Urinary bladder (tissue), 4 donors: ENCODE measurements around the gene COQ8A. TPM values are rescaled to one million over a fixed set of nuclear protein-coding genes. Genes with fewer than 3 reads are reported as not detected.
A peak's percentile ranks its signal among the peaks of the same experiment; 100 is the strongest.
"Not testable (repeated sequence)": the region's sequence is repeated elsewhere in the genome, so short reads cannot be mapped to it uniquely, and the experiment has no call there.

Experiments
- DNase-seq: peaks from one replicate; pipeline ENCODE4 v3.0.0-alpha.2; 2015; ENCODE audit errors: extremely low spot score
- H3K27ac ChIP-seq: one replicate; pipeline ENCODE4 v1.5.1; 2013; ENCODE audit warnings: low read depth, mild to moderate bottlenecking, moderate library complexity
- H3K36me3 ChIP-seq: one replicate; pipeline ENCODE4 v1.6.1; 2013; ENCODE audit warnings: mild to moderate bottlenecking, moderate library complexity; ENCODE audit not compliant: insufficient read depth
- H3K4me1 ChIP-seq: one replicate; pipeline ENCODE4 v1.6.1; 2013; ENCODE audit warnings: mild to moderate bottlenecking, moderate library complexity; ENCODE audit not compliant: insufficient read depth
- H3K4me3 ChIP-seq: one replicate; pipeline ENCODE4 v1.5.1; 2013; ENCODE audit warnings: low read depth, low read length
- WGBS: extraction: QIAGEN DNeasy Blood & Tissue Kit; methylation state at CpG from one replicate; pipeline ENCODE4 v1.1.7; 2013; 5-methylcytosine and 5-hydroxymethylcytosine counted together
- polyA plus RNA-seq: library from polyadenylated mRNA; stranded (reverse); fragments of 200-250 nt; gene quantifications from one replicate; pipeline ENCODE4 v1.2.3, GENCODE V29; 2013
- total RNA-seq: library from RNA; depleted of rRNA; stranded (reverse); fragments of >200 nt; gene quantifications from one replicate; pipeline ENCODE4 v1.2.3, GENCODE V29; 2014
- donor health status: healthy with polysubstance abuse.
- donor health status: healthy.

The COQ8A gene
- total and polyA plus RNA-seq, 2 donors: 17.8 to 113 TPM

- no peak for DNase-seq
- no peak overlapping the region for H3K27ac ChIP-seq
- H3K4me3 ChIP-seq: no peak overlapping the region
- H3K4me1 ChIP-seq: no peaks in the 10 kb centered on the region
- H3K36me3 ChIP-seq: no peaks in the 10 kb centered on the region
- WGBS: 96% methylated on average over 10 of the region's 10 CpGs
These were observed 31.7 kb upstream of the COQ8A start for GRCh38 chr1:226908419-226908818.

- WGBS: 22% methylated on average over 1 of the region's 1 CpG
- no peak for DNase-seq
- Histone ChIP-seq H3K27ac (no peak overlapping the region), H3K36me3 (no peaks in the 10 kb centered on the region), H3K4me3 (no peak overlapping the region), H3K4me1 (no peaks in the 10 kb centered on the region)
These were observed 31.2 kb upstream of the COQ8A start for GRCh38 chr1:226908913-226909312.

GRCh38 chr1:226912587-226913176 is 27.4 kb upstream of the COQ8A start:
- H3K4me3 ChIP-seq: no peak overlapping the region
- DNase-seq: no peak
- no peaks in the 10 kb centered on the region for H3K36me3 ChIP-seq
- H3K27ac ChIP-seq: no peak overlapping the region
- WGBS: 45% methylated on average over 13 of the region's 13 CpGs
- H3K4me1 ChIP-seq: no peaks in the 10 kb centered on the region

GRCh38 chr1:226915672-226915995 is 24.5 kb upstream of the COQ8A start:
- H3K4me3 ChIP-seq: no peak overlapping the region
- no peak for DNase-seq
- H3K36me3 ChIP-seq: no peaks in the 10 kb centered on the region
- no peak overlapping the region for H3K27ac ChIP-seq
- H3K4me1 ChIP-seq: no peaks in the 10 kb centered on the region
- 54% methylated on average over 3 of the region's 3 CpGs for WGBS

- no peak overlapping the region for H3K27ac ChIP-seq
- H3K4me1 ChIP-seq: no peaks in the 10 kb centered on the region
- H3K4me3 ChIP-seq: no peak overlapping the region
- WGBS: 95% methylated on average over 2 of the region's 2 CpGs
- no peaks in the 10 kb centered on the region for H3K36me3 ChIP-seq
- no peak for DNase-seq
These were observed 23.6 kb upstream of the COQ8A start for GRCh38 chr1:226916497-226916896.

GRCh38 chr1:226919587-226919986 is 20.5 kb upstream of the COQ8A start:
- no peak for DNase-seq
- 56% methylated on average over 5 of the region's 5 CpGs for WGBS
- no peaks in the 10 kb centered on the region for H3K36me3 ChIP-seq
- no peak overlapping the region for H3K4me3 ChIP-seq
- no peak overlapping the region for H3K27ac ChIP-seq
- H3K4me1 ChIP-seq: no peaks in the 10 kb centered on the region

GRCh38 chr1:226919995-226920394 is 20.1 kb upstream of the COQ8A start:
- DNase-seq: no peak
- WGBS: 89% methylated on average over 1 of the region's 1 CpG
- Histone ChIP-seq H3K4me3 (no peak overlapping the region), H3K4me1 (no peaks in the 10 kb centered on the region), H3K27ac (no peak overlapping the region), H3K36me3 (no peaks in the 10 kb centered on the region)

- no peak overlapping the region for H3K4me3 ChIP-seq
- H3K4me1 ChIP-seq: no peaks in the 10 kb centered on the region
- no peak overlapping the region for H3K27ac ChIP-seq
- no peak for DNase-seq
- no peaks in the 10 kb centered on the region for H3K36me3 ChIP-seq
- 49% methylated on average over 2 of the region's 2 CpGs for WGBS
These were observed 19.6 kb upstream of the COQ8A start for GRCh38 chr1:226920446-226920894.

- Histone ChIP-seq H3K4me1 (no peaks in the 10 kb centered on the region), H3K4me3 (no peak overlapping the region), H3K36me3 (no peaks in the 10 kb centered on the region), H3K27ac (no peak overlapping the region)
- no peak for DNase-seq
- WGBS: 83% methylated on average over 5 of the region's 5 CpGs
These were observed 18.6 kb upstream of the COQ8A start for GRCh38 chr1:226921504-226921903.

GRCh38 chr1:226929260-226930111 is 10.6 kb upstream of the COQ8A start:
- H3K36me3 ChIP-seq, H3K27ac ChIP-seq, H3K4me3 ChIP-seq, H3K4me1 ChIP-seq, DNase-seq: not testable (repeated sequence)
- WGBS: 94% methylated on average over 5 of the region's 5 CpGs

GRCh38 chr1:226934483-226935237 is 5.4 kb upstream of the COQ8A start:
- 94% methylated on average over 3 of the region's 3 CpGs for WGBS
- no peak overlapping the region for H3K4me3 ChIP-seq
- no peaks in the 10 kb centered on the region for H3K4me1 ChIP-seq
- H3K27ac ChIP-seq: no peak overlapping the region
- DNase-seq: no peak
- no peaks in the 10 kb centered on the region for H3K36me3 ChIP-seq

- 86% methylated on average over 10 of the region's 10 CpGs for WGBS
- no peak overlapping the region for H3K4me3 ChIP-seq
These were observed 2.0 kb upstream of the COQ8A start for GRCh38 chr1:226937940-226938725.

GRCh38 chr1:226938903-226939437 is 1.1 kb upstream of the COQ8A start:
- DNase-seq: peak; percentile 7
- Histone ChIP-seq H3K4me1 (no peaks in the 10 kb centered on the region), H3K36me3 (no peaks in the 10 kb centered on the region), H3K27ac (peak overlapping the region; percentile 94), H3K4me3 (peak overlapping the region; percentile 52)
- 9% methylated on average over 12 of the region's 12 CpGs for WGBS

More at GRCh38 chr1:226937940-226938725, 2.0 kb upstream of the COQ8A start:
- H3K4me1 ChIP-seq: no peaks in the 10 kb centered on the region
- DNase-seq: no peak
- no peaks in the 10 kb centered on the region for H3K36me3 ChIP-seq
- H3K27ac ChIP-seq: no peak overlapping the region
